IPS-18a (cell line): ENCODE data around the gene SAP25.
"Not testable (repeated sequence)": the region's sequence is repeated elsewhere in the genome, so short reads cannot be mapped to it uniquely, and the experiment has no call there.

ENCODE experiments used
- H3K27ac ChIP-seq: one replicate; pipeline ENCODE4 v1.5.1; 2013; ENCODE audit warnings: low read length
- H3K27me3 ChIP-seq: one replicate; pipeline ENCODE4 v1.6.1; 2013; ENCODE audit warnings: mild to moderate bottlenecking, low read length; ENCODE audit not compliant: control insufficient read depth, insufficient read depth
- H3K36me3 ChIP-seq: one replicate; pipeline ENCODE4 v1.6.1; 2013; ENCODE audit warnings: low read depth, low read length; ENCODE audit not compliant: control insufficient read depth
- H3K4me1 ChIP-seq: one replicate; pipeline ENCODE4 v1.6.1; 2013; ENCODE audit warnings: low read depth, low read length; ENCODE audit not compliant: control insufficient read depth
- H3K4me3 ChIP-seq: one replicate; pipeline ENCODE4 v1.5.1; 2013; ENCODE audit warnings: low read length
- H3K9ac ChIP-seq: one replicate; pipeline ENCODE4 v1.6.1; 2013; ENCODE audit warnings: mild to moderate bottlenecking, low read length, moderate library complexity
- H3K9me3 ChIP-seq: one replicate; pipeline ENCODE4 v1.6.1; 2013; ENCODE audit warnings: low read depth, low read length; ENCODE audit not compliant: control insufficient read depth

Gene SAP25

DNA sequence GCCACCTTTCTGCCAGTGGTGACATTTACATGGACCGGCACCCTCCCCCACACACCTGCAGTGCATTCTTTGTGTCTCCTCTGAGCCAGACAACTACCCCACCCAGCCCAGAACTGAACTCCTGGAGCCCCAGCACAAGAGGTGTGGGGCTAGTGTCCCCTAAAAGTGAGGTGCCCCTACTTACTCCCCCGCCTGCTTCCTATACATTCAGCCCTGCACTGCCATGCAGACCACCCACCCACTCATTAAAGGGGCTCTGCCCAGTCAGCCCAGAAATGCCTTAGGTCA is 1.9 kb downstream of the SAP25 start:
- H3K9ac ChIP-seq: no peak overlapping the region
- peaks cover 25% of the 10 kb centered on the region for H3K4me1 ChIP-seq
- peaks cover 5% of the 10 kb centered on the region for H3K36me3 ChIP-seq
- no peaks in the 10 kb centered on the region for H3K9me3 ChIP-seq
- no peak overlapping the region for H3K27ac ChIP-seq
- H3K27me3 ChIP-seq: peaks cover 9% of the 10 kb centered on the region
- no peak overlapping the region for H3K4me3 ChIP-seq

DNA sequence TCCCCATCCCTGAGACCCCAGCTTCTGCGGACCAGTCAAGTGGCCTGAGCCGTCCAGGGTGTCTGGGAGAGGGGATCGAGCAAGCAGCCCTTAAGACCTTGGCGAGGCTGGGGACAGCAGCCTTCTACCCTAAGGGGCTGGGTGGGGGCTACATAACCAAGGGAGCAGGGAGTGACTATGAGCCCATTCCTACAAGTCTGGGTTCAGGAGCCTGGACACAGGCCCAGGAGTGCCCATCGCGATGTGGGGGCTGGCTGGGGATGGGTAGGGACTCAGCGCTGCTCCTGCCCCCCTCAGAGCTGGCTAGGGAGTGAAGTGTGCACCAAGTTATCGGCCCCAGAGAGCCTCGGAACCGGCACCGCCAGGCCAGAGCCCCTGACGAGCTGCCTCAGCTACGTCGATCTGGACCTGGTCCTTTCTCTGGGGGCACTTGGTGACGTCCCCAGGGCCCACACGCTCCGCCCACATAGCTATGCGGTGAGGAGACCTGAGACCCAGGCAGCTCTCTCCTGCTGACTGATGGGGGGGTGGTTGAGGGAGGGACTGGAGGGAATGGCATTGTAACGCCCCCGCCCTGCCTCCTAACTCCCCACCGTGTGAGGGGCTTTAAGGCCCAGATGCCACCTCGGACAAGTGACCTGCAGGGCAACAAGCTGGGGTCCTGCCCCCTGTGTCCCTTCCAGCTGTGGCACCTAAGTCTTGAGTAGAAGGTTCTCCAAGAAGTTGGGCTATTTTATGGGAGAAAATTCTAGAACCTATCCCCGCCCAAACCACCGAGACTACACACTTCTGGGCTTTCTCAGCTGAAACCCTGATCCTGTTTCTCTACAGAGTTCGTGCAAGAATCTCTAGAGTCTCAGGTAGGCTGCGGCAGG is 2.5 kb downstream of the SAP25 start:
- Histone ChIP-seq H3K9ac (no peak overlapping the region), H3K36me3 (no peaks in the 10 kb centered on the region), H3K9me3 (no peaks in the 10 kb centered on the region), H3K4me1 (peaks cover 25% of the 10 kb centered on the region), H3K27me3 (peaks cover 9% of the 10 kb centered on the region), H3K27ac (no peak overlapping the region), H3K4me3 (no peak overlapping the region)

DNA sequence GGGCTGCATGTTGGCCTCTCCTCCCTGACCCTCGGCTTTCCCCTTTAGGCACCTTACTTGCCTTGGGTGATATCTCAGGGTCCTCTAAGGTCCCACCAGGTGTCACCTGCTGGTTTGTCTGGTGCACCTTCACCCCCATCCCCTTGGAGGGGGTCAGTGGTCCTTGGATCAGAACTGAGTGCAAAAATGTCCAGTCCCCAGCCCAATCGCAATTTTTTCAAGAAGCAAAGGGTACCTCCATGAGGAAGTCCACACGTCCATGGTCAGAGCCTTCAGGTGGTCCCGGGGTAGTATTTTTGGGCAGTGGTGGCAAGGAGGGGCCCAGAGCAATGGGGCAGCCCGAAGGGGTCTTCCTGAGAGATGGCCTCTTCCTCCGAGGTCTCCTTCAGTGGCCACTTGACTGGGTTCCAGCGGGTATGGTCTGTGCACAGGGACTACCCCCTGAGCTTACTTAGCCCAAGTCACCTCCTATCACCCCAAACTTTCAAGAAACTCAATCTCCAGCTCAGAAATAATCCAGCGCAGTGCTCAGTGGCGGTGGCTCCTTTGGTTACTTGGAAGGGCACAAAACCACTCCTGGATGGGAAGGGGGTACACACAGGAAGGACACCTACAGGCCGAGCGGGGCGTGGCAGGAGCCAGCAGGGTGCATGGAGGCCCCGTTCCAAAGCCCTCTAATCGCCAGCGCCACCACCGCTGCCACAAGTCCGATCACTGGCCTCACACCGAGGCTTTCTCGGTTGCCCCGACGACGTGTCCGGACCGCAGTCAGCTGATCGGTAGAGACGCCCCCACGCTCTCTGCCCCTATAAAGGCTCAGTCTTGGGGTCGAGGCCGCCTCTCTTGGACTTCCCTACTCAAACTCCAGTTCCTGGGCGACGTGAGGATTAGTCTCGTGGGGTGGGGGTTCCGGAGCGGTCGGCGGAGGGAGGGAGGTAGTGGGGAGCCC is 4.5 kb downstream of the SAP25 start:
- Histone ChIP-seq H3K9ac (no peak overlapping the region), H3K4me3 (peak overlapping the region; percentile 57), H3K4me1 (peaks cover 25% of the 10 kb centered on the region), H3K36me3 (no peaks in the 10 kb centered on the region), H3K9me3 (no peaks in the 10 kb centered on the region), H3K27me3 (peaks cover 9% of the 10 kb centered on the region), H3K27ac (no peak overlapping the region)

DNA sequence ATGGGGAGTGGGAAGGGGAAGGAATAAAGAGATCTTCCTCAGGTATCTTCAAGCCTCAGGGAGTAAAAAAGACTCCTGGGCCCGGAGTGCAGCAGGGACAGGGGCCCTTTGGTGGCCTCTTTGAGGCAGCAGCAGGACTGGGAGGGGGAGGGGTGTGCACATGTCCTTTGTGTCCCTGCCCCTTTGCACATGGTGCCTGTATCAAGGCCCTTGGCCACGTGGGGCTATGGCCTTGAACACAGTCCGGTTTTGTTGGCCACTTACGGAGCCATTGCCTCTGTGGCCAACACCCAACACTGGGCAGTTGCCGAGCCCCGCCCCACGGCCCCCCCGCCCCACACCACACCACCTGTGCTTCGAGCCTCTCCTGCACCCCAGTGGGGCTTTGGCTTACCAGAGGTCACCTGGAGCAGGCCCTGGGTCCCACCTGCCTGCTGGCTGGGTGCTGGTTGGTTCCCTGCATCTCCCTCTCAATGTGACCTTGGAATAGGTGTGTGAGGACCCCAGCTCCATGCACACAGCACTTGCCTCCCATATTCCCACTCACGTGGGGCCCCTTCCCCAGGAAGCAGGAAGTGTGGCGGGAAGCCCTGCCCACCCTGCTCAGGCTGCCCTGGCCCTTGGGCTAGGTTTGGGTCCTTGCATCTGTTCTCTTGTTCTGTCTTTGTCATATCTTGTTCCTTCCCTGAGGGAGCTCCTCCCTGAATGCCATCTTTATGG is 5.4 kb downstream of the SAP25 start:
- Histone ChIP-seq H3K36me3 (no peaks in the 10 kb centered on the region), H3K9me3 (no peaks in the 10 kb centered on the region), H3K27me3 (peaks cover 9% of the 10 kb centered on the region), H3K27ac (no peak overlapping the region), H3K4me1 (peaks cover 25% of the 10 kb centered on the region), H3K4me3 (no peak overlapping the region), H3K9ac (no peak overlapping the region)

DNA sequence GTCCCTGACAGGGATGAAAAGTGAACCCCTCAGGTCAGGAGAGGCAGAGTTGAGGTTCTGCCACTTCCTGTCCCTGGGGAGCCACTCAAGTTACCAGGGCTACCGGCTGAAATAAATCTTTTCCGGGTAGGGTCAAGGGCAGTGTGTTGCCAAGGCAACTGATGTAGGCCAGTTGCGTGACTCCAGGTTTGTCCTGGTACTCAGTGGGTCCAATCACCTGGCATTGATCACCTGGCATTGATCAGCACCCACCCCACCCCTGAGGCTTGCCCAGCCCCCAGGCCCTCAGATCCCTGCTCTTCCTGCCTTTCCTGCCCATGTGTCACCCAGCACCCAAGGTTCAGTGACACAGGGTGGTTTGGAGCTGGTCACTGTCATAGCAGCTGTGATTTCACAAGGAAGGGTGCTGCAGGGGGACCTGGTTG is 5.9 kb downstream of the SAP25 start:
- Histone ChIP-seq H3K27me3 (peaks cover 9% of the 10 kb centered on the region), H3K4me1 (peaks cover 25% of the 10 kb centered on the region), H3K4me3 (no peak overlapping the region), H3K9me3 (no peaks in the 10 kb centered on the region), H3K27ac (no peak overlapping the region), H3K9ac (no peak overlapping the region), H3K36me3 (peaks cover 1% of the 10 kb centered on the region)

DNA sequence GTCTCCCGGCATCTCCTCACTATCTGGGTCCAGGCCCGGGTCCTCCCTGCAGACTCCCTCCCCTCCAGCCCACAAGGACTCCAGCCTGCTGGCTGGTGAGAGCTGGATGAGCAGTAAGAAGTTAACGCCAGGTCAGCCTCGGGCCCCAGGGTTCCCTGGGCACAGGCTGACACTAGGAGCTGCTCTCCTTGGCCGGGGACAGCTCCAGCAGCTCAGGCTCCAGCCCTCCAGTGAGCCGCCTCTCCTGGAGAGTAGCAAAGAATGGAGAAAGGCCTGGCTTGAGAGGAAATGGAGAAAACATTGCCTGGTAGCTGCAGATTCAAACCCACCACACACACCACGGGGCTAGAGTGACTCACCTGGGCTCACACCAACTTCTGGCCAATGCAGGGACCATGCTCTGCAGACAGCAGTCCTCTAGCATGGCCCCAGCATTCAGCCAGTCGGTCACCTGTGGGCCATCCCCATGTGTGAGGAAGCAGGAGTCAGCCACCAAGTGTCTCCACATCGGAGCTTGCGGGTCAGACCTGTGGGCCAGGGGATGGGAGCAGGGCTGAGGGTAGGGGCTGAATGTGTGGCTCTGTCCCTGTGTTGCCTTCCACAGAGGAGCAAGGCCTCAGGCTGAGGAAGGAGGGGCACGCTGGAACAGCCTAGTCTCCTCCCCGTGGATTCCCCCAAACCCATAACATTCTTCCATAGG is 6.5 kb downstream of the SAP25 start:
- peaks cover 2% of the 10 kb centered on the region for H3K36me3 ChIP-seq
- no peak overlapping the region for H3K9ac ChIP-seq
- peaks cover 19% of the 10 kb centered on the region for H3K4me1 ChIP-seq
- peaks cover 9% of the 10 kb centered on the region for H3K27me3 ChIP-seq
- H3K9me3 ChIP-seq: no peaks in the 10 kb centered on the region
- H3K4me3 ChIP-seq: no peak overlapping the region
- no peak overlapping the region for H3K27ac ChIP-seq

DNA sequence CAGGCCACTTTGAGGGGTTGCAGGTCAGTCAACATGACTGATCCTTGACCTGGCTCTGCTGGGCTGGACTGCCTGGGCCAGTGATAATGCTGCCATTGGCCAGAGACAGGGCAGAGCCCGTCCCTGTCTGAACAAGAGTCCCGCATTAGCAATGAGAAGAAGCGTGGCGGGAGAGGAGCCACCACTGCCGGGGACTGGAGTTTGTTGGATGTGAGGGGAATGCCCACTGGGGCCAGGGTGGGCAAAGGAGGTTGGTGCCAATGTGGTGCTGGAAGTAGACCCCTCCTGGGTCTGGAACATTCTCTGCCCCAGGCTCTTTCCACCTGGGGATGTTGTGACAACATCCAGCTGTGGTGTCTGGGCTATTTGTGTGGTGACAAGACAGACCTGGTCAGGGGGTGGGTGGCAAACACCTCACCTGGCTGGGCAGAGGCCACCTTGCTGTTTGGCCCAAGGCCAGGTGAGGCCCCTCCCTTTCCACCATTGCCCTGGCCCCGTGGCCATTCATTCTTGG is 7.6 kb downstream of the SAP25 start:
- Histone ChIP-seq H3K9me3 (no peaks in the 10 kb centered on the region), H3K9ac (no peak overlapping the region), H3K4me3 (no peak overlapping the region), H3K4me1 (peaks cover 9% of the 10 kb centered on the region), H3K36me3 (peaks cover 2% of the 10 kb centered on the region), H3K27me3 (peaks cover 8% of the 10 kb centered on the region), H3K27ac (no peak overlapping the region)

DNA sequence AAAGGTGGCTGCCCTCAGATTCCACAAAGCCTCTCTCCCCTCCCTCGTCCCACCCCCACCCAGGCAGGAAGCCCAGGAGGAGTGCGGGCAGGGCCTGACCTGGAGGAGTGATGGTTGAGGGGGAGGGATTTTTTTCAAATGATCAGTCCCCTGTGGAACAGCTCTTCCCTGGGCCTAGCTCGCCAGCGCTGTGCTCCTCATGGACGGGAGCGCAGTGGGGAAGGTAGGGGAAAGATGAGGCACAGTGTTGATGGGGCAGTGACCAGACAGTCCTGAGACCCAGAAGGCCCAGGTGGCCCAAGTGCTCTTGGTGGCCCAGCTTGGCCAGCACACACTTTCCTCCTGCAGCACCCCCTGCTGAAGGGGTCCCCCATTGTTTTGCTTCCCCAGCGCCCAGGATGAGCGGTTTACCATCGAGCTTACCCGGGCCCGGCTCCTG is 8.5 kb downstream of the SAP25 start:
- Histone ChIP-seq H3K4me1 (peaks cover 6% of the 10 kb centered on the region), H3K27me3 (peaks cover 2% of the 10 kb centered on the region), H3K9me3 (no peaks in the 10 kb centered on the region), H3K9ac (no peak overlapping the region), H3K27ac (no peak overlapping the region), H3K4me3 (no peak overlapping the region), H3K36me3 (peaks cover 2% of the 10 kb centered on the region)

DNA sequence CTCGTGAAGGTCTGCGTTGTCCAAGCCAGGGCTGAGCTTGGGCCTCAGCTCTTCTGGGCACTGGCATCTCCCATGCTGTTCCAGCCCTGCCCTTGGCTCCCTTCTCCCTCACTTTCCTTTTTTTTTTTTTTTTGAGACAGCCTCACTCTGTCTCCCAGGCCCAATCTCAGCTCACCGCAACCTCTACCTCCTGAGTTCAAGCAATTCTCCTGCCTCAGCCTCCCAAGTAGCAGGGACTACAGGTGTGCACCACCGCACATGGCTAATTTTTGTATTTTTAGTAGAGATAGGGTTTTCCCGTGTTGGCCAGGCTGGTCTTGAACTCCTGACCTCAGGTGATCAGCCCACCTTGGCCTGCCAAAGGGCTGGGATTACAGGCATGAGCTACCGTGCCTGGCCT is 9.3 kb downstream of the SAP25 start:
- H3K4me3 ChIP-seq, H3K9ac ChIP-seq, H3K36me3 ChIP-seq, H3K27ac ChIP-seq, H3K9me3 ChIP-seq, H3K27me3 ChIP-seq, H3K4me1 ChIP-seq: not testable (repeated sequence)

DNA sequence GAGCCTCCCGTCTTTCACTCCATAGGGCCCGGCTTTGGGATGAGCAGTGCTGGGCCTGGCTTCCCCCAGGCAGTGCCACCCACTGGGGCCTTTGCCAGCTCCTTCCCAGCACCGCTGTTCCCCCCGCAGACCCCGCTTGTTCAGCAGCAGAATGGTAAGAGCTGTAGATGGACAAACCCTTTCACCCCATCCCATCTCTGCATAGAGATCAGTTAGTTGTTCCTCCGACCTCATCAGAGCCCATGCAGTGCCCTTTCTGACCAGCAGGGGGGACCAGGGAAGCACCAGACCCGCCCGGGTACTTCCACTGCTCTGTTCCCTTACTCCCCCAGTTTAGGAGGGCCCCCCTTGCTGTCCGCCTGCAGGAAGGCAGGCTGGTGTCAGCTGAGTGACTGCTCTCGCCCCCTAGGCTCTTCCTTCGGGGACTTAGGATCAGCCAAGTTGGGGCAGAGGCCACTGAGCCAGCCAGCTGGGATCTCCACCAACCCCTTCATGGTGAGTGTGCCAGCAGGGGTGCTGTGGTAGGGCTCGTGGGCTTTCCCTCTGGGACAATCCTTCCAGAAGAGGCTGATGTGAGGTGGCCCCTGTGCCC is 9.8 kb downstream of the SAP25 start:
- Histone ChIP-seq H3K9ac (no peak overlapping the region), H3K4me3 (no peak overlapping the region), H3K4me1 (peaks cover 2% of the 10 kb centered on the region), H3K27me3 (no peaks in the 10 kb centered on the region), H3K9me3 (no peaks in the 10 kb centered on the region), H3K27ac (no peak overlapping the region), H3K36me3 (peaks cover 2% of the 10 kb centered on the region)
